HepG2 (cell line): ENCODE data around the gene TTC23.

Experiments
- CBX1 ChIP-seq: IDR thresholded peaks from one replicate; pipeline ENCODE4 v1.6.1; 2016; ENCODE audit warnings: antibody characterized with exemption, low read depth
- CEBPB ChIP-seq: IDR thresholded peaks from 2 replicates; pipeline ENCODE4 v1.6.1; 2011; ENCODE audit warnings: low read depth, low read length, improper control_type of control experiment, borderline replicate concordance
- CTCF ChIP-seq: sonication (generic); formaldehyde crosslinking; IDR thresholded peaks from 2 replicates; pipeline ENCODE4 v1.5.0; 2020; ENCODE audit warnings: mild to moderate bottlenecking, missing genetic modification reagents, moderate library complexity
- HDAC2 ChIP-seq: sonication (generic); formaldehyde crosslinking; IDR thresholded peaks from 2 replicates; pipeline ENCODE4 v1.4.0; 2020; ENCODE audit warnings: missing genetic modification reagents
- JUNB ChIP-seq: sonication (generic); formaldehyde crosslinking; IDR thresholded peaks from 2 replicates; pipeline ENCODE4 v1.8.0; 2022; ENCODE audit warnings: missing genetic modification reagents, mild to moderate bottlenecking, borderline replicate concordance
- ZBTB33 ChIP-seq: sonication (generic); formaldehyde crosslinking; IDR thresholded peaks from 2 replicates; pipeline ENCODE4 v1.4.0; 2020; ENCODE audit warnings: missing genetic modification reagents
- ZNF207 ChIP-seq: fragments of 450-650 bp; IDR thresholded peaks from 2 replicates; pipeline ENCODE4 v1.6.1; 2016; ENCODE audit warnings: antibody characterized with exemption, borderline replicate concordance
- ZSCAN30 ChIP-seq: sonication (generic); formaldehyde crosslinking; IDR thresholded peaks from 2 replicates; pipeline ENCODE4 v1.5.0; 2020; ENCODE audit warnings: mild to moderate bottlenecking, missing genetic modification reagents

- TF ChIP-seq ZBTB33 (CRISPR knock-in tag) (no peak), CTCF (CRISPR knock-in tag) (no peak), JUNB (no peak), CBX1 (no peak), CEBPB (no peak), ZSCAN30 (CRISPR knock-in tag) (no peak), ZNF207 (no peak), HDAC2 (CRISPR knock-in tag) (no peak)
Observed at GRCh38 chr15:99244306-99244705, 5.1 kb downstream of the TTC23 start.
